ACHN (cell line): ENCODE measurements around the gene RFPL2.
"Not testable (repeated sequence)": the region's sequence is repeated elsewhere in the genome, so short reads cannot be mapped to it uniquely, and the experiment has no call there.

Experiments used
- DNase-seq: peaks from one replicate; pipeline ENCODE4 v3.0.0-alpha.2; 2015
- in situ Hi-C: cut with HindIII; loops from 2 replicates; pipeline ENCODE4 v1.10.0; 2017; ENCODE audit warnings: low sequenced_read_pairs, low pct_ligation_motif_present, low pct_unique_long_range_greater_than_20kb

Gene RFPL2

DNA sequence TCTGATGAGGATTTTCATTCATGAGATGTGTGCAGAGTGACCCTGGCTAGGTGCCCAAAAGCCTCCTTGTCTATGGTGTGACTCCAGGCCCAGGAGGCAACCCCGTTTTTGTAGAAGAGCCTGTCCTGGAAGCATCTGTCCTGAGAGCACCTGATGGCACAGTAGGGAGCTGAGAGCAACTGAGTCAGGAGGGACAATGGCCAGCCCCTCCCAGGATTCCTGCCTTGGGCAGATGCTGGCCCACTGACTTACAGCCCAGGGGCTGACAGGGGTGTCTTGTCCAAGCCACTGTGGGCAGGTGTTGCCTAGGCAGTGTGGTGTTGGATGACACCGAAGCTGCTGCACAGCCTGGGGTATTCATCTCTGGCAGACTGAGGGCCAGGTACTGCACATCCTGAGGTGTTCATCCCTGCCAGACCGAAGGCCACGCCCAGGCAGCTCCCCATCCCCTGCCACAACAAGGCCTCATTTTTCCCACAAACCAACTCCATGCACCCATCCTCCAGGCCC is 3.2 kb upstream of the RFPL2 start:
- no peak for DNase-seq
- in situ Hi-C loops, result no loop called here

GRCh38 chr22:32206774-32207758 is 2.2 kb upstream of the RFPL2 start:
- in situ Hi-C loops, result no loop called here
- peak; percentile 48 for DNase-seq

DNA sequence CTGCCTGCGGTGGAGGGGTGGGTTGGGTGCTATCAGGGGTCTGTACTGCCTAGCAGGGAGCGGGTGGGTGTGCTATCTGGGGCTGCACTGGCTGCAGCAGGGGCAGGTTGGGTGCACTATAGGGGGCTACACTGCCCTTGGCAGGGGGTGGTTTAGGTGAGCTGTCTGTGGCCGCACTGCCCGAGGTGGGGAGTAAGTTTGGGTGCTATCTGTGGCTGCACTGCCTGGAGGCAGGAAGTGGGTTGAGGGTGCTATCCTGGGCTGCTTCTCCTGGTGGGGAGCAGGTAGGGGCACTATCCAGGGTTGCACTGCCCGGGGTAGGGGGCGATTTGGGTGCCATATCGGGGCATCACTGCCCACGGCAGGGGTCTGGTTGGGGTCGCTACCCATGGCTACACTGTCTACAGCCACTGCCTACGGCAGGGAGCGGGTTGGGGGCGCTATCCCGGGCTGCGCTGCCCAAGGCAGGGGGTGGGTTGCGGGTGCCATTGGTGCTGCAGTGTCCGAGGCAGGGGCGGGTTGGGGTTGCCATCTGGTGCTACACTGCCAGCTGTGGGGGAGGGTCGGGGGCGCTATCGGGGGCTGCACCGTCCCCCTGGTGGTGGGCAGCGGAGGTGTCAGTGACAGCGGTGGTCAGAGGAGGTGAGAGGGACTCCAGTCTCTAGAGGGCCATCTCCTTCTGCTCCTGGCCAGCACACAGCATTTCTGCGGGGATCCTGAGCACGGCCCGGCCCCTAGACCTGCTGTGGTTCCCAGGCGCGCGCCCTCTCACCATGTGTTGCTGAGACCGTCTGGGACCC is 1.3 kb upstream of the RFPL2 start:
- in situ Hi-C loops, result no loop called here
- DNase-seq, result no peak

DNA sequence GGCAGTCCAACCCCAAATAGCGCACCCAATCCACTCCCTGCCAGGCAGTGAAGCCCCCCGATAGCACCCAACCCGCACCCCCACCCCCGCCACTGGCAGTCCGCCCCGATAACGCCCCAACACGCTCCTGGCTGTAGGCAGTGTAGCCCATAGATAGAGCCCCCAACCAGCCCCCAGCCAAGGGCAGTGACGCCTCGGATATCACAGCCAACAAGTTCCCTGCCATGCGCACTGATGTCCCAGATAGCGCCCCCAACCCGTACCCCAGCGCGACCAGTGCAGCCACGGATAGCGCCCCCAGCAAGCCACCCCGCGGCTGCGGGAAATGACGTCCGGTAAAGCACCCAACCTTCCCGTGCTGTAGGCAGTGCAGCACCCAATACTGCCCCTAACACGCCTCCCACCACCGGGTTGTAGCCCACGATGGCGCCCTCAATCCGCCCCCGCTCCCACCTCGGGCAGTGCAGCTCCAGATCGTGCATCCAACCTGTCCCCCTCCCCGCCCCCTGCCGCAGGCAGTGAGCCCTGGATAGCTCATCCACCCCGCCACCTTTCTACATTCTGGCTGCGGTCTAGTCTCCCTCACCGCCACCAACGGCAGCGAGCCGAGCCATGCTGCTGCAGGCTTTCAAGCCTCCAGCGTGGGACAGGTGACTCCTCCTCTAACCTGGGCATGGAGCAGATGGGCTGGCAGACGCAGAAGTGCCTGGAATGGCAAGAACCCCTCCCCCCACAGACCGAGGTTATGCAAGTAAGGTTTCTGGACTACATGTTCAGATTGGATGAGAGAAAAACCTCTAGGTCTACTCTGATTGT is 625 bp downstream of the RFPL2 start:
- no peak for DNase-seq
- in situ Hi-C loops, result no loop called here

DNA sequence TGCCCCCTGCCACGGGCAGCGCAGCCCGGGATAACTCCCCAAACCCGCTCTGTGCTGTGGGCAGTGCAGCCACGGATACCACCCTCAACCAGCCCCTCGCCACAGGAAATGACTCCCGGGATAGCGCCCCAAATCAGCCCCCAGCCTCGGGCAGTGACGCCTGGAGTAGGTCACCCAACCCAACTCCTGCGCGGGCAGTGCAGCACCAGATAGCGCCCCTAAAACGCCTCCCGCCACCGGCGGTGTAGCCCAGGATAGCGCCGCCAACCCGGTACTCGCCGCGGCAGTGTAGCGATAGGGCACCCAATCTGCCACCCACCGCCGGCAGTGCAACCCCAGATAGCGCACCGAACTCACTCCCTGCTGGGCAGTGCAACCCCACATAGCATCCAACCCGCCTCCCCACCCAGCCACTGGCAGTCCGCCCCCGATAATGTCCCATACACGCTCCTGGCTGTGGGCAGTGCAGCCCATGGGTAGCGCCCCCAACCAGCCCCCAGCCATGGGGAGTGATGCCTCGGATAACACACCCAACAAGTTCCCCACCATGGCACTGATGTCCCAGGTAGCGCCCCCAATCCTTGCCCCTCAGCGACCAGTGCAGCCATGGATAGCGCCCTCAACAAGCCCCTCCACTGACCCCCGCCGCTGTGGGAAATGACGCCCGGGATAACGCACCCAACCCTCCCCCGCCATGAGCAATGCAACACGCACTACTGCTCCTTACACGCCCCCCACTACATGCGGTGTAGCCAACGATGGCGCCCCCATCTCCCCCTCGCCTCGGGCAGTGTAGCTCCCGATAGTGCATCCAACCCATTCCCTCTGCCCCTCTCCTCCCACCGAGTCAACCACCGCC is 1.5 kb downstream of the RFPL2 start:
- no peak for DNase-seq
- in situ Hi-C loops, result no loop called here

GRCh38 chr22:32202539-32203180 is 2.2 kb downstream of the RFPL2 start:
- in situ Hi-C loops, result no loop called here
- DNase-seq, result peak; percentile 60

DNA sequence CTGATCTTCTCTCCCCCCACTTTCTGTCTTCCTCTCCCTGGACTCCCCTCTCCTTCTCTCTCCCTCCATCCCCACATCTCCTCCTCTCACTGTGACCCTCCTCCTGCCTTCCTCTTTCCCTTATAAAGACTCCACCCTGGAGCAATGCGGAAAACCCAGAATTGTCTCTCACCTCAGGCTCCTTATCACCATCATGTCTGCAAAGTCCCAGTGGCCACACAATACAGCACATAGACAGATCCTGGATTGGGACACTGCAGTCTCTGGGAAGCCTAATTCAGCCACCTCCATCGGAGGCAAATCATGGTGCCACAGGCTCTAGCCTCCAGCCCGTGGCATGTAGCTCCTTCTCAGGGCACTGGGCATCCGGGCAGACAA is 2.7 kb downstream of the RFPL2 start:
- no peak for DNase-seq
- in situ Hi-C loops, result no loop called here

DNA sequence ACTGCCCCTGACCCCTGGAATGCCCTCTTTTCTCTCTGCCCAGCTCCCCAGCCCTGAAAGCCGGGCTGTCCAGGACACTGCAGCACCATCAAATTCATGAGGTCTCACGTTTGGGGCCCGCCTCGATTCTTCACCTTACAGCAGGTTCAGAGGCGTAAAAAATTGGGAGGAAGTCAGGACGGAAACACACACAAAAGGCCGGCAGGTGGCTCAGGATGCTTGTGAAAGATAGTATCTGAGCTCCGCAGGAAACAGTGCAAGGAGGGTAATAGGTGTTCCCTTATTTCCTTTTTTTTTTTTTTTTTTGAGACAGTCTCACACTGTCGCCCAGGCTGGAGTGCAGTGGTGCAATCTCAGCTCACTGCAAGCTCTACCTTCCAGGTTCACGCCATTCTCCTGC is 4.1 kb downstream of the RFPL2 start:
- DNase-seq, result no peak

DNA sequence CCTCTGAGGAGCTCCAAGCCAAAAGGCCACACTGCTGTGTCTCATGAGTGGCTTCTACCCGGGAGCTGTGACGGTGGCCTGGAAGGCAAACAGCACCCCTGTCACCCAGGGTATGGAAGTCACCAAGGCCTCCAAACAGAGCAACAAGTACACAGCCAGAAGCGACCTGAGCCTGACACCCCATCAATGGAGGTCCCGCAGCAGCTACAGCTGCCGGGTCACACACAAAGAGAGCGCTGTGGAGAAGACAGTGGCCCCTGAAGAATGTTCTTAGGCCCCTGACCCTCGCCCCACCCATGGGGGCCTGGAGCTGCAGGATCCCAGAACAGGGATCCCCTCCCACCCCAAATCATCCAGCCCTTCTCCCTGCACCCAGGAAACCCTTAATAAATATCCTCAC is 4.9 kb downstream of the RFPL2 start:
- in situ Hi-C loops, result no loop called here
- DNase-seq, result no peak

More for the DNA sequence above, 4.1 kb downstream of the RFPL2 start:
- in situ Hi-C loops, result no loop called here

GRCh38 chr22:32199341-32199740 is 5.5 kb downstream of the RFPL2 start:
- no peak for DNase-seq
- in situ Hi-C loops, result no loop called here

- in situ Hi-C loops, result not testable (repeated sequence)
Observed at GRCh38 chr22:32197553-32198226, 7.2 kb downstream of the RFPL2 start.

GRCh38 chr22:32195900-32196299 is 9.0 kb downstream of the RFPL2 start:
- DNase-seq, in situ Hi-C loops: not testable (repeated sequence)

More at GRCh38 chr22:32197553-32198226, 7.2 kb downstream of the RFPL2 start:
- DNase-seq, result not testable (repeated sequence)

DNA sequence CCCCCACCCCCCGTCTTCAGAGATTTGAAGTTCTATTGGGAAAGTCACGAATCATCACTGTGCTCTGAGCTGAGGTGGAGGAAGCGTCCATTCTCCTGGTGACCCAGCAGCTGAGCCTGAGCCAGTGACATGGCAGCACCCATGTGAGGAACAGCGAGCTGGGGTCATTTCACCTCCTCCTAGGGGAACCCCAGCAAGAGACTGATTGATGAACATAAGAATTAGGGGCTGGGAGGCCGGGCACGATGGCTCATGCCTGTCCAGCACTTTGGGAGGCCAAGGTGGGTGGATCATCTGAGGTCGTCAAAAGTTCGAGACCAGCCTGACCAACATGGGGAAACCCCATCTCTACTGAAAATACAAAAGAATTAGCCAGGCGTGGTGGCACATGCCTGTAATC is 11.5 kb downstream of the RFPL2 start:
- DNase-seq, in situ Hi-C loops: not testable (repeated sequence)

GRCh38 chr22:32191021-32191420 is 13.9 kb downstream of the RFPL2 start:
- DNase-seq, in situ Hi-C loops: not testable (repeated sequence)

- DNase-seq, result no peak
- in situ Hi-C loops, result no loop called here
Observed at GRCh38 chr22:32185821-32186220, 19.1 kb downstream of the RFPL2 start.

DNA sequence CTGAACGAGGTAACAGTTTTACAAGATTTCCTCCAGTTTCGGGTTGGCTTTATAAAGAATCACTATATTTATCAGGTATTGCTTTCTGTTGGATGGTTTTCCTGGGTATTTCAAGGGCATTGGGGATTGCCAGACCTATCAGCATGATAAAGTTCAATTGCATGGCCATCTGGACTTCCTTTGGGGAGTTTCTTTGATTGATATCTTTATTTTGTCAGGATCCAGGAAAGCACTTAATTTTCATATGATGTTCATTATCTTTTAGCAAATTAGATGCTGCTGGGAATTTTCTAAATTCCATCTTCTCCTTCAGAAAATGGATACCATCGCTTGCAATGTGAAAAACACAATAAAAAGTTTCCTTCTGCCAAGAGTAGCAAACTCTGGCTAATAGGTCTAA is 21.2 kb downstream of the RFPL2 start:
- in situ Hi-C loops, result no loop called here
- no peak for DNase-seq

DNA sequence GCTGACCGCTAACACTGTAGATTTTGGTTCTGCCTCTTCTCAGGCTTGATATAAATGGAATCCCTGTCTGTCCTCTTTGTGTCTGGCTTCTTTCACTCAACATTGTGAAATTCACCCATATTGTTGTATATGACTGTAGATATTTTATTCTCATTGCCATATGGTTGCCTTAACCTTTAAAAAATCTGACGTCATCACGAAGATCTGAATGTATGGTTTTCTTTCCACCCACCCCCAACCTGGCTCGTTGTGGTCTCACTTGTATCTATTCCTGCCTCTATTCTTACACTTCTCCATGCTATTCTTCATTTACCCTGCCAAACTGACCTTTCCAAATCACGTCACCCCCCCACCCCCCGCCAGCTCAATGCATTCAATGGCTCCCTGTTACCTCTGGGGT is 23.8 kb downstream of the RFPL2 start:
- in situ Hi-C loops, result no loop called here

More for the DNA sequence above, 23.8 kb downstream of the RFPL2 start:
- no peak for DNase-seq
